HG03457 (cell line): ENCODE data around the gene ZNF652.
"Not testable (repeated sequence)": the region's sequence is repeated elsewhere in the genome, so short reads cannot be mapped to it uniquely, and the experiment has no call there.

ENCODE experiments used
- ATAC-seq: cut with Tn5 transposase; IDR thresholded peaks from one replicate; pipeline ENCODE4 v1.9.1; 2021; ENCODE audit warnings: moderate number of reproducible peaks; ENCODE audit not compliant: unreplicated experiment

ZNF652 gene

GRCh38 chr17:49361902-49362722 is at the start of gene ZNF652:
Gene ZNF652, minus strand, starts transcription at chr17:49362250. Its CDS starts 44,525 bp downstream, at chr17:49317725.
- ATAC-seq: peak; percentile 43

- ATAC-seq: no peak
Measured at GRCh38 chr17:49409066-49409465, 47.0 kb upstream of the ZNF652 start.

- no peak for ATAC-seq
Measured at GRCh38 chr17:49407981-49408501, 46.0 kb upstream of the ZNF652 start.

- ATAC-seq: no peak
Measured at GRCh38 chr17:49407086-49407485, 45.0 kb upstream of the ZNF652 start.

- ATAC-seq: no peak
Measured at GRCh38 chr17:49406421-49407061, 44.5 kb upstream of the ZNF652 start.

GRCh38 chr17:49404906-49405305 is 42.9 kb upstream of the ZNF652 start:
- no peak for ATAC-seq

- no peak for ATAC-seq
Measured at GRCh38 chr17:49404361-49404760, 42.3 kb upstream of the ZNF652 start.

GRCh38 chr17:49403514-49404289 is 41.7 kb upstream of the ZNF652 start:
- no peak for ATAC-seq

- no peak for ATAC-seq
Measured at GRCh38 chr17:49402706-49403105, 40.7 kb upstream of the ZNF652 start.

GRCh38 chr17:49401971-49402611 is 40.0 kb upstream of the ZNF652 start:
- ATAC-seq: no peak

- no peak for ATAC-seq
Measured at GRCh38 chr17:49399995-49400394, 37.9 kb upstream of the ZNF652 start.

GRCh38 chr17:49397586-49397985 is 35.5 kb upstream of the ZNF652 start:
- ATAC-seq: no peak

- no peak for ATAC-seq
Measured at GRCh38 chr17:49393491-49394255, 31.6 kb upstream of the ZNF652 start.

- ATAC-seq: no peak
Measured at GRCh38 chr17:49390548-49391324, 28.7 kb upstream of the ZNF652 start.

GRCh38 chr17:49389514-49390347 is 27.7 kb upstream of the ZNF652 start:
- ATAC-seq: not testable (repeated sequence)

GRCh38 chr17:49388692-49389513 is 26.9 kb upstream of the ZNF652 start:
- ATAC-seq: no peak

GRCh38 chr17:49388290-49388640 is 26.2 kb upstream of the ZNF652 start:
- no peak for ATAC-seq
